HG03460 (cell line): Measurements from ENCODE around the gene GCKR.

Experiments
- ATAC-seq: cut with Tn5 transposase; IDR thresholded peaks from one replicate; pipeline ENCODE4 v1.9.1; 2021; ENCODE audit not compliant: unreplicated experiment

The GCKR gene

GRCh38 chr2:27496357-27497287 lies at the start of gene GCKR:
TSS of gene GCKR (plus strand) at chr2:27496839. CDS start at chr2:27496905, 66 bp downstream.
- ATAC-seq, result no peak

DNA sequence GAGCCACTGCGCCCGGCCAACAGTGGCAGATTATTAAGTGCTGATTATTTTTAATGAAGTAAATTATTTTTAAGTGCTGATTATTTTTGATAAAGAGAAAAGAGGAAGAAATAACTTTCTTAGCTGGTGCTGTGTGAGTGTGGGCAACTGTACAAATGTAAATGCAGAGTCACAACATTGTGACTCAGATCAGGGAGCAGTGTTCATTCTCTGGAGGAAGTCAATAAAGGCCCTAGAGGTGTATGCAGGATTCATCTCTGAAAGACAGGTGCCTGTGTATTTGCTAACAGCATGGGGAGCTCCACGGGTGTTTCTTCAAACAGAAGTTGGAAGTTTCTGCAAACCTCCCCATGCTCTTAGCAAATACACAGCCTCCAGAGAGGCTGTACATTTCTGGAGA lies 48.3 kb upstream of the GCKR start:
- no peak for ATAC-seq

- no peak for ATAC-seq
Measured at GRCh38 chr2:27451095-27451494, 45.5 kb upstream of the GCKR start.

GRCh38 chr2:27453968-27454367 lies 42.7 kb upstream of the GCKR start:
- no peak for ATAC-seq

GRCh38 chr2:27461118-27461517 lies 35.5 kb upstream of the GCKR start:
- no peak for ATAC-seq

DNA sequence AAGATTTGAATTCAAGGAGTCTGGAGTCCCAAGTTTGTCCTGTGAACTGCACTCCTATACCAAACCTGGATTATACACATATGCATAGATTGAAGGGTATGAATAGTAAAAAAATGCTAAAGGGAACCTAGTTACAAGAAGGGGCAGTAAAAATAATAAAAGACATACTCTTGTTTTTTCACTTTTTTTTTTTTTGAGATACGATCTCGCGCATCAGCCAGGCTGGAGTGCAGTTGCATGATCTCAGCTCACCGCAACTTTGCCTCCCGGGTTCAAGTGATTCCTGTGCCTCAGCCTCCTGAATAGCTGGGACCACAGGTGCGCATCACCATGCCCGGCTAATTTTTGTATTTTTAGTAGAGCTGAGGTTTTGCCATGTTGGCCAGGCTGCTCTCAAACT lies 32.2 kb upstream of the GCKR start:
- no peak for ATAC-seq

- no peak for ATAC-seq
Measured at GRCh38 chr2:27471961-27472360, 24.7 kb upstream of the GCKR start.

DNA sequence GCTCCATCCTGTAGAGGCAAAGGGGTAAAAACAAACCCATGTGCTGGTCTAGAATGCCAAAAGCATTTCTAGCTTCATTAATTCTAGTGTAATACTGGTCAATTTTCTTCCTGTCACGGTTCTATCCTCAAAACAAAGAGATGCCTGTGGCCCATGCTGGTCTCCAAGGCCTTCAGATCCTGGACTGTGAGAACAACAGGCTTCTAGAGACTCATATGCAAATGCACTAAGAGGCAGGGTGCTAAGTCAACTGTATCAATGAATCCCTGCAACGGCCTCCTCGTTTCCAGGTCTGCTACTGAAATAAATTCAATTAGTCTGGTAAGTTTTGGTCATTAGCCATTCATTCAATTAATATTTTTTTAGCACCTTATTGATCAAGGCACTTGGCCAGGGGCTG lies 11.1 kb upstream of the GCKR start:
- ATAC-seq, result no peak

- peak; percentile 4 for ATAC-seq
Measured at GRCh38 chr2:27489118-27489497, 7.5 kb upstream of the GCKR start.

GRCh38 chr2:27489498-27490397 lies 6.9 kb upstream of the GCKR start, which contains the start of gene IFT172:
TSS of gene IFT172 (minus strand) at chr2:27489743. CDS start at chr2:27489653, 90 bp downstream.
- peak; percentile 97 for ATAC-seq

GRCh38 chr2:27492557-27492956 lies 4.1 kb upstream of the GCKR start:
- ATAC-seq, result no peak

GRCh38 chr2:27493948-27494283 lies 2.7 kb upstream of the GCKR start:
- ATAC-seq, result no peak

GRCh38 chr2:27494284-27494943 lies 2.2 kb upstream of the GCKR start:
- no peak for ATAC-seq

DNA sequence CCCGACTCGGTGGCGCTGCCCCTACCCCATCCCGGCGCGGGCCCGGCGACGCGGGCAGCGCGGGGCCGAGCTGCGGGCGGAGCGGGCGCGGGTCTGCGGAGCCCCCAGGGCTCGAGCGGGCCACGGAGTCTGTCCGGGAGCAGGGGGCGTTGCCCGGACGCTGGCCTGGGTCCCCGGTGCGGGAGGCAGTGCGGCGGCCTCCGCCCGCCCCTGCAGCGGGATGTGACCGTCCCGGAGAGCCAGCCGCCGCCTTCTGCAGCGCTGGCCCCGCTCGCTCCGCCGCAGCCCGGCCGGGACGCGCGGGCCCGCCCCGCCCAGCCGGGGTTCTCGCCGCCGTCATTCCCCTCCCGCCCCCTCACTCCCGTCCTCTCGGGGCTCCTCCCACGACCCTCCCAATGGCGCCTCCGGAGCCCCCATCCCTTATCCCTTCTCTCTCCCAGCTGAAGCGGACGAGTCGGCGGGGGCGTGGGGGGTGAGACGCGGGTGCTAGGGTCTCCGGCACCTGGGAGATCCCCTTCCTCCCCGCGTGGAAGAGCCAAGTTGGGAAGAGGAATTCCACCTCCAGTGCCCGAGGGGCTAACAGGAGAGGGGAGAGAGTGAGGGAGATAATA lies 1.6 kb upstream of the GCKR start, which contains the start of gene FNDC4:
TSS of gene FNDC4 (minus strand) at position 257 of the 611 bp plus-strand sequence. CDS start 521 bp downstream, outside the sequence.
- ATAC-seq, result no peak

DNA sequence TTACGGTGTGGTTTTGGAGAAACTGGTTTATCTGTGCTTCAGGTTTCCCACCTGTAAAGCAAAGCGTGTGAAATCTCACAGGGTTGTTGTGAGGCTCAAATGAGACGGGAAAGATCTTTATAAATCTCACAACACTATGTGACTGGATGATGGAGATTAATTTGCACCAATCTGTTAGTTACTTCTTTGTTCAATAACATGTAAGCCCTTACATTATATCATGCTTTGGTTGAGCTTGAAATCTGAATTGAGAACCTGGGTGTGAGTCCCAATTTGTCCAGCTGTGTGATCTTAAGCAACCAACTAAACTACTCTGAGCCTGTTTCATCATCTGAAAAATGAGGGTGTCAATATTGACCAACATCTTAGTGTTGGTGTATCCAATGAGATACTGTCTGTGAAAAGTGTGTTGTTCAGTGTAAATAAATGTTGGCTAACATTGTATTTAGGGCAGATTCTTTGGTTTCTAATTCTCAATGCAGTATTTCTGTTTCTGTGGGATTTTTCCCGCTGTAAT lies 741 bp upstream of the GCKR start:
- ATAC-seq, result no peak

DNA sequence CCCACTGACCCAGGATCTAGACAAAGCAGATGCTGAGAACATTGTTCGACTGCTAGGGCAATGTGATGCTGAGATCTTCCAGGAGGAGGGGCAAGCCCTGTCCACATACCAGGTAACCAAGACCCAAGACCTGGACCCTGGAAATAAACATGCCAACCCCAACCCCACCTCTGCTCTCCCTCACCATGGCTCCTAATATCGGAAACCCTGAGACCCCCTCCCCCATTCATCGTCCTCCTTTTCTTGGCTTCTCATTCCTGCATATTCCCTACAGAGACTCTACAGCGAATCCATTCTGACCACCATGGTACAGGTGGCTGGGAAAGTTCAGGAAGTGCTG lies 619 bp downstream of the GCKR start:
- no peak for ATAC-seq

DNA sequence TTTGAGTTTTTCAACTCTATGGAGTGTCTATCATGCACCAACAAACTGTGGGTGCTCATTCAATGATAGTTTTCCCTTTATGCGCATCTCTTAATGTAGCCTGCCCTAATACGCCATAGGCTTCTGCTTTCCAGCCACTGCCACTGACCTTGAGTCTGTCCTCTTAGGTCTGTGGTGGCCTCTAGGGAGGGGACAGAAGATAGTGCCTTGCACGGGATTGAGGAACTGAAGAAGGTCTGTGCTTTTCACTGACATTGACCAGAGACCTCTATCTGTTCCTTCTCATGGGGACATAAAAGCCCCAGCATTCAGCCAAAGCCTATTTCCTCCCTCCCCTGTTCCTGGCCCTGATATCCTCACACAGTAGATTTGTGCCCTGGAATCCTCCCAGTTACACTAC lies 2.3 kb downstream of the GCKR start:
- ATAC-seq, result no peak

DNA sequence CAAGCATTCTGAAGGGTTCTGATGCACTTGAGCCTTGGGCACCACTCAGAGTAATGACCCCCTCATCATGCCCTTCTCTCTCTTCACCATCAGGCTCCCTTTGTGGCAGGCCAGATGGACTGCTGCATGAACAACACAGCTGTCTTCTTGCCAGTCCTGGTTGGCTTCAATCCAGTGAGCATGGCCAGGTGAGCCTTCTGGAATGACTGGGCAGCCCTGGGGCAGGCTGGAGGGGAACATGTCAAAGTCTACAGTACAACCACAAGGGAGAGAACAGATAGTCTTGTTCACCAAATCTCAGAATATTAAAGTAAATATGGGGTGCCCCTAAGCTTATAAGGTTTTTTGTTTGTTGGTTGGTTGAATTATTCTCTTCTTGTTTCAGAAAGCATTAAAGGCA lies 4.4 kb downstream of the GCKR start:
- no peak for ATAC-seq

GRCh38 chr2:27502142-27502541 lies 5.5 kb downstream of the GCKR start:
- no peak for ATAC-seq

DNA sequence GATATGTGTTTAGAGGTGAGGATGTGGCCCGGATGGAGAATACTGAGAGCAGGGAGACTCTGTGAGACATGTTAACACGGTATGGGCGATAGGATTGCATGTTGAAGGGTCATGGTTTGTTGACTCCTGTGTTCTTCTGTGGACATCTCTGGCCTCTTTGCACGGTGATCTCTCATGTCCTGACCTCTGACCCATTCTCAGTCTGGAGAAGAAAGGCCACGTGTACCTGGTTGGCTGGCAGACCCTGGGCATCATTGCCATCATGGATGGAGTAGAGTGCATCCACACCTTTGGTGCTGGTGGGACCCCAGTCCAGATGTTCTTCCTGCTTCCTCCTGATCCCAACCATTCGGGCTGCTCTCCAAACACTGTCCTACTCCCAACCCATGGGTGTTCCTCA lies 9.9 kb downstream of the GCKR start:
- no peak for ATAC-seq

GRCh38 chr2:27507293-27507692 lies 10.7 kb downstream of the GCKR start:
- ATAC-seq, result no peak
